ENCODE results near the gene PSMC5. TPM values are rescaled to one million over a fixed set of nuclear protein-coding genes. Genes with fewer than 3 reads are reported as not detected.
"Not testable (repeated sequence)": the region's sequence is repeated elsewhere in the genome, so short reads cannot be mapped to it uniquely, and the experiment has no call there.

Gene PSMC5
- polyA plus RNA-seq (2013, experiment 1 of 2), result 163 TPM
- polyA plus RNA-seq (2013, experiment 2 of 2), result 146 TPM

DNA sequence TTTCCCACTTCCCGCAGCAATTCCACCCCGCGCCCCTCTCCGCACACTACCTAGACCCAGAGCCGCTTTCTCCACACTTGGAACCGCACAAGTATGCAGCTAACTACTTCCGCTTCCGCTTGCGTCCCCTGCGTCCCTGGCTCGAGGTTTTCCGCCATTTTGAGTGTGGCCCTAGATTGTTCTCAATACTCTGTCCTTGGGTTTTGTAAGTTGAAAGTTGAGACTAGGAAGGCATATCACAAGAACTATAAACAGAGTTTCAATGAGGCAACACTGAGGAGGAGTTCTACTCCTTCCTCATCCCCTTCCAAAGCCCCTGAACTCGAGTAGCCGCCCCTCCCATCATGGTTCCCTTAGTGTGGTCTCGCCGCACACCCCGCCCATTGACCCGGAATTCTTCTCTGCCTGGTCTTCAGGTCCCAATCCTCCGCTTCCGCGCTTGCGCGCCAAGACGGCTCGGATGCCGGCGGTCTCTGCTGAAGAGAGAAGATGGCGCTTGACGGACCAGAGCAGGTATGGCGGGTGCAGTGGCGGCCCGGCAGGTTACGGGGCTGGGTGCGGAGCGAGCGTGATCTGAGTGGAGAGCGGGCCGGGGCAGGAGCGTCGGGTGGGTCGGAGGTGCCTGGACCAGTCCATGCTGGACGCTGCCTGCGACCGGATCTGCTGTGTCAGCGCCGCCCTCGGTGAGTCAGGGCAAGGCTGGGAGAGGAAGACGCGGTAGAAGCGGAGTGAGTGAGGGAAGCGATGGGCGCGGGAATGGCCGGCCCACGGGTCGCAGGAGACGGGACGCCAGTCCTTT lies at the start of gene PSMC5, which contains the start of gene FTSJ3:
TSS of gene PSMC5 (plus strand) at position 430 of the 799 bp plus-strand sequence. CDS start at position 490, 60 bp downstream.
TSS of gene FTSJ3 (minus strand) at position 662 of the 799 bp plus-strand sequence. CDS start 761 bp downstream, outside the sequence.
- no peaks in the 10 kb centered on the region for H3K27me3 ChIP-seq (ENCODE audit: insufficient read depth, low read length)
- H3K4me1 ChIP-seq (ENCODE audit: insufficient read depth, low read length), result peaks cover 6% of the 10 kb centered on the region; the same call in 1 of the 2 replicates
- H3K27ac ChIP-seq (ENCODE audit: low read depth, low read length), result peak within 1 kb of the TSS; percentile 96
- H3K9ac ChIP-seq (ENCODE audit: low read depth, low read length), result peak within 1 kb of the TSS; percentile 96
- peak within 1 kb of the TSS; percentile 95 for H3K4me3 ChIP-seq (ENCODE audit: low read length)
- H3K36me3 ChIP-seq (ENCODE audit: insufficient read depth, low read length), result peaks cover 77% of the 10 kb centered on the region
- no peaks in the 10 kb centered on the region for H3K9me3 ChIP-seq (ENCODE audit: insufficient read depth, low read depth, low read length)
- under 1% methylated on average over 58 of the region's 58 CpGs for WGBS

DNA sequence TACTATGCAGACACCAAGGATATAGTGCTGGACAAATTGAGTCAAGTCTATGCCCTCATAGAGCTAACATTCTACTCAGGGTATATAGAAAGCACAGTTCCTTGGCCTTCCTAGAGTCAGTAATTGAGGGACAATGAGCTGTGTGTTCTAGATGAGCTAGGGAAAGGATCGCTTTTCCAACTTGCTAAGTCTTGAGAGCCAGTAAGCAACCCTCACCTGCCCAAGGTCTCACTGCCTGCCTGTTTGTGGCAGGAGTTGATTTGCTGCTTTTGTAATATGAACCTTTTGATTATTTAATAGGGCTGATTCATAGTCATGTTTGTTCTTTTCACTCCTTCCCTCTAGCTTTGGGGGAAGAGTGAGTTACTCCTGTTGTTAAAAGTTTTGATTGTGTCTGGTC lies 46.7 kb upstream of the PSMC5 start:
- Histone ChIP-seq H3K4me3 (ENCODE audit: low read length) (no peak overlapping the region), H3K9ac (ENCODE audit: low read depth, low read length) (peak overlapping the region; percentile 45; the same call in 1 of the 2 replicates), H3K27ac (ENCODE audit: low read depth, low read length) (no peak overlapping the region), H3K9me3 (ENCODE audit: insufficient read depth, low read depth, low read length) (no peaks in the 10 kb centered on the region), H3K27me3 (ENCODE audit: insufficient read depth, low read length) (no peaks in the 10 kb centered on the region), H3K36me3 (ENCODE audit: insufficient read depth, low read length) (peaks cover 80% of the 10 kb centered on the region), H3K4me1 (ENCODE audit: insufficient read depth, low read length) (0 out of 2 replicates have a peak, but pooled peaks cover 6% of the 10 kb centered on the region)
- WGBS, result 88% methylated on average over 1 of the region's 1 CpG

DNA sequence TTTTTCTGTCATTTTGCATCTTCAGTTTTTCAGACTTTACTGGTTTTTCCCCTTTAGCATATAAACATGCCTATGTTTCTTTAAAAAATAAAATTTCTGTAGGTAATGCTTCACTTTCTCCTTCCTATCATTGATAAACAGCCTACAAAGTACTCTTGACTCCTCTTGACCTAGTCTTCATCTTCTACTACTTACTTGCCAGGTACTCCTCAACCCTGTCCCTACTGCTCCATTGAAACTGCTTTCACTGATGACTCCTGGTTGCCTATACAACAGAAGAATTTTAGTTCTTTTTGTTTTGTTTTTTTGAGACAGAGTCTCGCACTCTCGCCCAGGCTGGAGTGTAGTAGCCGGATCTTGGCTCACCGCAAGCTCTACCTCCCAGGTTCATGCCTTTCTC lies 46.3 kb upstream of the PSMC5 start:
- 0 out of 2 replicates have a peak, but pooled peaks cover 2% of the 10 kb centered on the region for H3K4me1 ChIP-seq (ENCODE audit: insufficient read depth, low read length)
- H3K9ac ChIP-seq (ENCODE audit: low read depth, low read length), result no peak overlapping the region
- WGBS, result 97% methylated on average over 4 of the region's 4 CpGs
- H3K36me3 ChIP-seq (ENCODE audit: insufficient read depth, low read length), result peaks cover 82% of the 10 kb centered on the region
- no peaks in the 10 kb centered on the region for H3K9me3 ChIP-seq (ENCODE audit: insufficient read depth, low read depth, low read length)
- H3K27me3 ChIP-seq (ENCODE audit: insufficient read depth, low read length), result no peaks in the 10 kb centered on the region
- no peak overlapping the region for H3K4me3 ChIP-seq (ENCODE audit: low read length)
- no peak overlapping the region for H3K27ac ChIP-seq (ENCODE audit: low read depth, low read length)

DNA sequence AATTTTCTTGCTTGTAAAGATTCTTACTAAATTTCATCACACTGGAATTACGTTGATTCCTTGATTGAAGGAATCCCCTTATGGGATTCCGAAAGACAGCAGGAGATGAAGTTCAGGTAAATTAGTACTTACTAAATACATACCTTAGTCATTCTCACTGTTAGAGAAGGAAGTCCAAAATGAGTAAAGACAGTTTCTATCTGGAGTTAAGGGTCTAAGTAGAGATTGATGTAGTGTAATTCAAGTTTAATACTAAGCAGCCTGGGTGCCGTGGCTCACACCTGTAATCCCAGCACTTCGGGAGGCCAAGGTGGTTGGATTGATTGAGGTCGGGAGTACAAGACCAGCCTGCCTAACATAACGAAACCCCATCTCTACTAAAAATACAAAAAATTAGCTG lies 43.7 kb upstream of the PSMC5 start:
- no peak overlapping the region for H3K9ac ChIP-seq (ENCODE audit: low read depth, low read length)
- 90% methylated on average over 4 of the region's 6 CpGs for WGBS
- H3K27ac ChIP-seq (ENCODE audit: low read depth, low read length), result no peak overlapping the region
- H3K4me3 ChIP-seq (ENCODE audit: low read length), result no peak overlapping the region
- H3K27me3 ChIP-seq (ENCODE audit: insufficient read depth, low read length), result no peaks in the 10 kb centered on the region
- no peaks in the 10 kb centered on the region for H3K9me3 ChIP-seq (ENCODE audit: insufficient read depth, low read depth, low read length)
- peaks cover 85% of the 10 kb centered on the region for H3K36me3 ChIP-seq (ENCODE audit: insufficient read depth, low read length)
- H3K4me1 ChIP-seq (ENCODE audit: insufficient read depth, low read length), result no peaks in the 10 kb centered on the region

DNA sequence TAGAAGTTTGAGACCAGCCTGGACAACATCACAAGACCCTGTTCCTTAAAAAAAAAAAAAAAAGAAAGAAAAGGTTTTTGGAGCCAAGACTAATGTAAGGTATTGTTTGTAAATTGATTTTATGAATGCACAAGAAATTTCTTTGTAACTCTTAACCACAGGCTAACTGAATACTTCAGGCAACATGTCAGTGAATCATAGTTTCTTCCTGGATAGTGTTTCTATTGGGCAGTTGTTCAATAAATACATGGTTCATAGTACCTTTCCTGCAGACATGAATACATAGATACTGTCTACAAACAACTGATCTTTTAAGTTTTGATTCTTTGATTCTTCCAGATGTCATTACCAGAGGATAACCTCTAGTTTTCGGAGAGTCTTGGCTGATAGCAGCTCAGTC lies 41.7 kb upstream of the PSMC5 start:
- no peaks in the 10 kb centered on the region for H3K4me1 ChIP-seq (ENCODE audit: insufficient read depth, low read length)
- 100% methylated on average over 1 of the region's 1 CpG for WGBS
- H3K9me3 ChIP-seq (ENCODE audit: insufficient read depth, low read depth, low read length), result no peaks in the 10 kb centered on the region
- H3K36me3 ChIP-seq (ENCODE audit: insufficient read depth, low read length), result peaks cover 88% of the 10 kb centered on the region
- no peak overlapping the region for H3K9ac ChIP-seq (ENCODE audit: low read depth, low read length)
- no peak overlapping the region for H3K4me3 ChIP-seq (ENCODE audit: low read length)
- H3K27ac ChIP-seq (ENCODE audit: low read depth, low read length), result no peak overlapping the region
- no peaks in the 10 kb centered on the region for H3K27me3 ChIP-seq (ENCODE audit: insufficient read depth, low read length)

DNA sequence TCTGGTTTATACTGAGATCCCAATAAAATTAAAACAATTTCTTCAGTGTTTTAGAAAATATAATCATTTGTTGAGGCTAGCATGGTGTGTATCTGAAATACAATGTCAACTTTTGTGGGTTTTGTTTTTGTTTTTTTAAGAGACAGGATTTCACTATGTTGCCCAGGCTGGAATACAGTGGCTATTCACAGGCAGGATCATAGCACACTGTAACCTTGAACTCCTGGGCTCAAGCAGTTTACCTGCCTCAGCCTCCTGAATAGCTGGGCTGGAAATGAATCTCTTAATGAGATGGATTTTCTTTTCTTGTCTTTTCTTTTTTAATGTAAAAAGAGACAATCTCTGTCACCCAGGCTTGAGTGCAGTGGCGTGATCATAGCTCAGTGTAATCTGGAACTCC lies 41.1 kb upstream of the PSMC5 start:
- no peaks in the 10 kb centered on the region for H3K4me1 ChIP-seq (ENCODE audit: insufficient read depth, low read length)
- H3K36me3 ChIP-seq (ENCODE audit: insufficient read depth, low read length), result peaks cover 88% of the 10 kb centered on the region
- no peaks in the 10 kb centered on the region for H3K9me3 ChIP-seq (ENCODE audit: insufficient read depth, low read depth, low read length)
- no peak overlapping the region for H3K9ac ChIP-seq (ENCODE audit: low read depth, low read length)
- no peaks in the 10 kb centered on the region for H3K27me3 ChIP-seq (ENCODE audit: insufficient read depth, low read length)
- WGBS, result 100% methylated on average over 1 of the region's 1 CpG
- H3K4me3 ChIP-seq (ENCODE audit: low read length), result no peak overlapping the region
- no peak overlapping the region for H3K27ac ChIP-seq (ENCODE audit: low read depth, low read length)

DNA sequence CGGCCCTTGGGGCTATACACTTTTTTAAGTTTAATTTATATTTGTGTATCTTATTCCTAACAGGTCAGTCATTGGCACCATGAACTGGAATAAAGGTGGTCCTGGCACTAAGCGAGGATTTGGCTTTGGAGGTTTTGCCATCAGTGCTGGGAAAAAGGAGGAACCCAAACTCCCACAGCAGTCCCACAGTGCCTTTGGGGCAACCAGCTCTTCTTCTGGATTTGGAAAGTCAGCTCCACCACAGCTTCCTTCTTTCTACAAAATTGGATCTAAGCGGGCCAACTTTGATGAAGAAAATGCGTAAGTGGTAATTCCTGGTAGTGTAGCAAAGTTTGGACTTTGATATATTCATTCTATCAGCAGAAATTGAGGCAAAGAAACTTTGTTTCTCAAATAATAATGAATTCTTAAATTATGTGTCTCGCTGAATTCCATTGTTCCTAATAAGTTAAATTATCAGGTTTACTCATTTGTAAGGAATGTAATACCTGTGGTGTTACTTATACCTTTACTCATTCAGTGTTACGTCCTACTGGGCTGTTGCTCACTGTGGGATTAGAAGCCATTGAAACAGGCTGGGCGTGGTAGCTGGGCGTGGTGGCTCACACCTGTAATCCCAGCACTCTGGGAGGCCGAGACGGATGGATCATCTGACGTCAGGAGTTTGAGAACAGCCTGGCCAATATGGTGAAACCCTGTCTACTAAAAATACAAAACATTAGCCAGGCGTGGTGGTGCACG lies 40.1 kb upstream of the PSMC5 start:
- 97% methylated on average over 12 of the region's 13 CpGs for WGBS
- H3K9me3 ChIP-seq (ENCODE audit: insufficient read depth, low read depth, low read length), result no peaks in the 10 kb centered on the region
- no peaks in the 10 kb centered on the region for H3K27me3 ChIP-seq (ENCODE audit: insufficient read depth, low read length)
- peaks cover 96% of the 10 kb centered on the region for H3K36me3 ChIP-seq (ENCODE audit: insufficient read depth, low read length)
- H3K27ac ChIP-seq (ENCODE audit: low read depth, low read length), result no peak overlapping the region
- H3K4me3 ChIP-seq (ENCODE audit: low read length), result no peak overlapping the region
- no peak overlapping the region for H3K9ac ChIP-seq (ENCODE audit: low read depth, low read length)
- no peaks in the 10 kb centered on the region for H3K4me1 ChIP-seq (ENCODE audit: insufficient read depth, low read length)

DNA sequence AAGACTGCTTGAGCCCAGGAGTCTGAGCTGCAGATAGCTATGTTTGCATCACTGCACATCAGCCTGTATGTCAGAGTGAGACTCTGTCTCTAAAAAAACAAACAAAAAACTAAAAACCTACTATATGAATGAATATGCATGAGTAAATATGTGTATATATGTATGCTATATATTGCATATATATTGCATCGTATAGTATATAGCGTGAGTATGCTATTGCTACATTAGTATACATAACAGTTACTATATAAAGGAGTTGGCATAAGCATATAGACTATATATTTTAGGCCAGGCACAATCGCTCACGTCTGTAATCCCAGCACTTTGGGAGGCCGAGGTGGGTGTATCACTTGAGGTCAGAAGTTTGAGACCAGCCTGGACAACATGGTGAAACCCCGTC lies 37.2 kb upstream of the PSMC5 start:
- no peak overlapping the region for H3K4me3 ChIP-seq (ENCODE audit: low read length)
- H3K9ac ChIP-seq (ENCODE audit: low read depth, low read length), result no peak overlapping the region
- H3K36me3 ChIP-seq (ENCODE audit: insufficient read depth, low read length), result peaks cover 99% of the 10 kb centered on the region
- H3K27ac ChIP-seq (ENCODE audit: low read depth, low read length), result no peak overlapping the region
- no peaks in the 10 kb centered on the region for H3K9me3 ChIP-seq (ENCODE audit: insufficient read depth, low read depth, low read length)
- WGBS, result 94% methylated on average over 4 of the region's 6 CpGs
- H3K27me3 ChIP-seq (ENCODE audit: insufficient read depth, low read length), result no peaks in the 10 kb centered on the region
- H3K4me1 ChIP-seq (ENCODE audit: insufficient read depth, low read length), result no peaks in the 10 kb centered on the region

DNA sequence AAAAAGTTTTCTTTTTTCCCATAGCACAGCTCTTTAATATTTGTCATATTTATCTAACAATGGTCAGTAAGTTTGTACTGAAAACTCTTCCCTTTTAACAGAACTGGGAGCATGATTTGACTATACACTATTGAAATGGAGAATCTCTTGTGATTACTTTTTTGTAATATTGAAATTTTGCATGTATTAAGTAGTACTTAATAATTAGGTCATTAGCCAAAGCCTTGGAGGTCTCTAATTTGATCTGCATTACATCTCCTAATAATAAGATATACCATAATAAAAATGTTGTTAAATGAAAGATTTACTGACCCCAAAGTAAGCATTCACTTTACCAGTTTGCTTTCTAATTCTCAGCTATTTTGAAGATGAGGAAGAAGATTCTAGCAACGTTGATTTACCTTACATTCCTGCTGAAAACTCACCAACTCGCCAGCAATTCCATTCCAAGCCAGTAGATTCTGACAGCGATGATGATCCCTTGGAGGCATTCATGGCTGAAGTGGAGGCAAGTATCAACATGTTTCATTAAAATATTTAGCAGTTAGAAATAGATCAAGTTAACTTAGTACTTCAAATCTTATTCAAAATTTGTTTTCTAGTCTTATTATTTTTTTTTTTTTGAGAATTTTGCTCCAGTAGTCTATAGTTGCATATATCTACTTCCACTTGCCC lies 35.0 kb upstream of the PSMC5 start:
- H3K9ac ChIP-seq (ENCODE audit: low read depth, low read length), result no peak overlapping the region
- H3K27ac ChIP-seq (ENCODE audit: low read depth, low read length), result no peak overlapping the region
- peaks cover 100% of the 10 kb centered on the region for H3K36me3 ChIP-seq (ENCODE audit: insufficient read depth, low read length)
- no peaks in the 10 kb centered on the region for H3K27me3 ChIP-seq (ENCODE audit: insufficient read depth, low read length)
- no peaks in the 10 kb centered on the region for H3K4me1 ChIP-seq (ENCODE audit: insufficient read depth, low read length)
- no peaks in the 10 kb centered on the region for H3K9me3 ChIP-seq (ENCODE audit: insufficient read depth, low read depth, low read length)
- no peak overlapping the region for H3K4me3 ChIP-seq (ENCODE audit: low read length)
- 100% methylated on average over 3 of the region's 3 CpGs for WGBS

DNA sequence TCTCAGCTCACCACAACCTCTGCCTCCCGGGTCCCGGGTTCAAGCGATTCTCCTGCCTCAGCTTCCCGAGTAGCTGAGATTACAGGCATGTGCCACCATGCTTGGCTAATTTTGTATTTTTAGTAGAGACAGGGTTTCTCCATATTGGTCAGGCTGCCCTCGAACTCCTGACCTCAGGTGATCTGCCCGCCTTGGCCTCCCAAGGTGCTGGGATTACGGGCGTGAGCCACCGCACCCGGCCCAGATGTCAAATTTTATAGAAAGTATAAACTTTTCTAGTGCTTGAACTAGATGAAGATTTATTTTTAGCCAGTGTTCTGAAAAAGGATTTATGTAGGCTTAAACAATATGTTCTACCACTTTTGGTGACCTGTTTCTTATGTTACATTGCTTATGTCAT lies 30.9 kb upstream of the PSMC5 start:
- not testable (repeated sequence) for H3K4me1 ChIP-seq (ENCODE audit: insufficient read depth, low read length); H3K9ac ChIP-seq (ENCODE audit: low read depth, low read length); H3K27ac ChIP-seq (ENCODE audit: low read depth, low read length); H3K9me3 ChIP-seq (ENCODE audit: insufficient read depth, low read depth, low read length); H3K4me3 ChIP-seq (ENCODE audit: low read length); H3K27me3 ChIP-seq (ENCODE audit: insufficient read depth, low read length)
- 95% methylated on average over 10 of the region's 10 CpGs for WGBS
- peaks cover 100% of the 10 kb centered on the region for H3K36me3 ChIP-seq (ENCODE audit: insufficient read depth, low read length)
